Stomach (tissue), 4 donors: Measurements from ENCODE around the gene SI.

ENCODE experiments used
- POLR2A ChIP-seq, 4 donors: fragments of 450-650 bp; IDR thresholded peaks; one replicate each; pipeline ENCODE4 v1.6.1; 2016; ENCODE audit warnings: antibody characterized with exemption in 4 of 4, control low read depth in 2 of 4, mild to moderate bottlenecking in 1 of 4, moderate library complexity in 1 of 4
- TF ChIP-seq, protein P1 (sequence below), 7 experiments: fragments of 450-650 bp in 4 of 7; fragments of 200-600 bp in 3 of 7; sonication (generic) in 3 of 7; IDR thresholded peaks; one replicate each; pipeline ENCODE4 v1.5.1; 2016 to 2019; ENCODE audit warnings: antibody characterized with exemption in 7 of 7, control low read depth in 2 of 7, mild to moderate bottlenecking in 1 of 7

DNA sequence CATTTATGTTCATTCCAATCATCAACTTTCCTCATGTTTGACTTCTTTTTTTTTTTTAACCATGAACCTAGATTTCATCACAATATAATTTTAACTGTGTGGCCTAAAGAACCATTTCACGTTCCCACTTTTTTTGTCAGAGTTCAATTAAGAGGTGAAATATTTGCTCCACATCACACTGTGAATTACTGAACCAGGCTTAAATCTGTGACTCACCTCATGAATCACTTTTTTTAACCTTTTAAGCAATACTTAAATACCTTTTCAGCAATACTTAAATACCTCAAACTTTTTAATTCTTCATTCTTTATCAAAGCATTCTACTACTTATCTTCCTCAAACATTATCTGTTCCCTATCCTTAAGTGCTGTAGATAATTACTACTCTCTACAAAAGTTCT lies 137.6 kb downstream of the SI start:
- TF ChIP-seq POLR2A (IDR thresholded peaks at IDR 0.05), result no peak
- TF ChIP-seq, protein P1, sequence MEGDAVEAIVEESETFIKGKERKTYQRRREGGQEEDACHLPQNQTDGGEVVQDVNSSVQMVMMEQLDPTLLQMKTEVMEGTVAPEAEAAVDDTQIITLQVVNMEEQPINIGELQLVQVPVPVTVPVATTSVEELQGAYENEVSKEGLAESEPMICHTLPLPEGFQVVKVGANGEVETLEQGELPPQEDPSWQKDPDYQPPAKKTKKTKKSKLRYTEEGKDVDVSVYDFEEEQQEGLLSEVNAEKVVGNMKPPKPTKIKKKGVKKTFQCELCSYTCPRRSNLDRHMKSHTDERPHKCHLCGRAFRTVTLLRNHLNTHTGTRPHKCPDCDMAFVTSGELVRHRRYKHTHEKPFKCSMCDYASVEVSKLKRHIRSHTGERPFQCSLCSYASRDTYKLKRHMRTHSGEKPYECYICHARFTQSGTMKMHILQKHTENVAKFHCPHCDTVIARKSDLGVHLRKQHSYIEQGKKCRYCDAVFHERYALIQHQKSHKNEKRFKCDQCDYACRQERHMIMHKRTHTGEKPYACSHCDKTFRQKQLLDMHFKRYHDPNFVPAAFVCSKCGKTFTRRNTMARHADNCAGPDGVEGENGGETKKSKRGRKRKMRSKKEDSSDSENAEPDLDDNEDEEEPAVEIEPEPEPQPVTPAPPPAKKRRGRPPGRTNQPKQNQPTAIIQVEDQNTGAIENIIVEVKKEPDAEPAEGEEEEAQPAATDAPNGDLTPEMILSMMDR (IDR thresholded peaks at IDR 0.05), result no peak
